OCI-LY1 (cell line): ENCODE results near the gene CLK2.
"Not testable (repeated sequence)": the region's sequence is repeated elsewhere in the genome, so short reads cannot be mapped to it uniquely, and the experiment has no call there.

Experiments used
- H2AFZ ChIP-seq: fragments of 200-600 bp; sonication (generic), shearing (Covaris generic); 2 replicates; pipeline ENCODE4 v1.6.0; 2014; ENCODE audit warnings: antibody characterized with exemption, mild to moderate bottlenecking, low read length
- H3F3A ChIP-seq: fragments of 200-600 bp; sonication (generic), shearing (Covaris generic); 2 replicates; pipeline ENCODE4 v1.6.0; 2014; ENCODE audit warnings: mild to moderate bottlenecking, antibody characterized with exemption, low read length, moderate library complexity; ENCODE audit not compliant: insufficient read depth
- H3K27ac ChIP-seq: fragments of 200-600 bp; sonication (generic); 2 replicates; pipeline ENCODE4 v1.5.1; 2014; ENCODE audit warnings: low read length, mixed run types, mild to moderate bottlenecking, low read depth; ENCODE audit not compliant: poor library complexity, severe bottlenecking
- H3K27me3 ChIP-seq: fragments of 200-600 bp; sonication (generic); 2 replicates; pipeline ENCODE4 v1.6.0; 2014; ENCODE audit warnings: antibody characterized with exemption, mild to moderate bottlenecking, low read length, moderate library complexity; ENCODE audit not compliant: insufficient read depth
- H3K36me3 ChIP-seq: fragments of 200-600 bp; sonication (generic); 2 replicates; pipeline ENCODE4 v1.6.1; 2014; ENCODE audit warnings: mild to moderate bottlenecking, antibody characterized with exemption, low read length, moderate library complexity, mixed read lengths; ENCODE audit not compliant: insufficient read depth
- H3K4me1 ChIP-seq: fragments of 200-600 bp; sonication (generic); 2 replicates; pipeline ENCODE4 v1.5.1; 2014; ENCODE audit warnings: mild to moderate bottlenecking, low read length, moderate library complexity; ENCODE audit not compliant: insufficient read depth, severe bottlenecking
- H3K4me2 ChIP-seq: fragments of 200-600 bp; sonication (generic), shearing (Covaris generic); 2 replicates; pipeline ENCODE4 v1.6.1; 2014; ENCODE audit warnings: low read length
- H3K4me3 ChIP-seq: fragments of 200-600 bp; sonication (generic); 2 replicates; pipeline ENCODE4 v1.5.1; 2014; ENCODE audit warnings: low read length, low read depth, mild to moderate bottlenecking, mixed read lengths; ENCODE audit not compliant: poor library complexity, severe bottlenecking
- H3K79me2 ChIP-seq: fragments of 200-600 bp; shearing (Covaris generic); 2 replicates; pipeline ENCODE4 v1.6.1; 2016; ENCODE audit warnings: mixed run types, low read length, mixed read lengths; ENCODE audit not compliant: insufficient read depth
- H3K9ac ChIP-seq: fragments of 200-600 bp; sonication (generic), shearing (Covaris generic); 2 replicates; pipeline ENCODE4 v1.6.1; 2014; ENCODE audit warnings: mild to moderate bottlenecking, low read length, mixed read lengths
- H3K9me2 ChIP-seq: fragments of 200-600 bp; sonication (generic), shearing (Covaris generic); 2 replicates; pipeline ENCODE4 v1.6.1; 2014; ENCODE audit warnings: low read depth, mild to moderate bottlenecking, low read length, mixed read lengths
- H3K9me3 ChIP-seq: fragments of 200-600 bp; shearing (Covaris generic); 2 replicates; pipeline ENCODE4 v1.6.1; 2014; ENCODE audit warnings: low read length, mixed read lengths
- H4K20me1 ChIP-seq: fragments of 200-600 bp; sonication (generic), shearing (Covaris generic); 2 replicates; pipeline ENCODE4 v1.6.0; 2016; ENCODE audit warnings: mild to moderate bottlenecking, low read length; ENCODE audit not compliant: insufficient read depth
- CTCF ChIP-seq: fragments of 200-600 bp; sonication (generic), shearing (Covaris generic); IDR thresholded peaks from 2 replicates; pipeline ENCODE4 v1.5.1; 2017; ENCODE audit warnings: mild to moderate bottlenecking, antibody characterized with exemption, low read length, moderate library complexity, mixed read lengths
- EZH2 ChIP-seq: fragments of 200-600 bp; sonication (generic), shearing (Covaris generic); IDR thresholded peaks from 2 replicates; pipeline ENCODE4 v1.8.0; 2017; ENCODE audit warnings: borderline replicate concordance, mixed run types, mild to moderate bottlenecking, antibody characterized with exemption, low read length, moderate library complexity, mixed read lengths

The CLK2 gene

GRCh38 chr1:155250246-155250632, 23.1 kb downstream of the CLK2 start:
- no peaks in the 10 kb centered on the region for H3K27me3 ChIP-seq
- peak overlapping the region; percentile 84 for H3K4me2 ChIP-seq
- peaks cover 47% of the 10 kb centered on the region for H3K4me1 ChIP-seq
- H3K79me2 ChIP-seq: no peaks in the 10 kb centered on the region
- H3K9me3 ChIP-seq: no peaks in the 10 kb centered on the region
- H3K9ac ChIP-seq: peak overlapping the region; percentile 70
- peaks cover 6% of the 10 kb centered on the region; the same call in 1 of the 2 replicates for H3F3A ChIP-seq
- H3K4me3 ChIP-seq: peak overlapping the region; percentile 65
- peak overlapping the region; percentile 55 for H3K27ac ChIP-seq
- no peak overlapping the region for H2AFZ ChIP-seq
- TF ChIP-seq EZH2: no peak
- TF ChIP-seq CTCF: no peak
- H3K36me3 ChIP-seq: no peaks in the 10 kb centered on the region
- H3K9me2 ChIP-seq: no peaks in the 10 kb centered on the region
- H4K20me1 ChIP-seq: no peaks in the 10 kb centered on the region

GRCh38 chr1:155247667-155248553, 25.4 kb downstream of the CLK2 start:
- H3K4me3 ChIP-seq: no peak overlapping the region
- H3K9me2 ChIP-seq: no peaks in the 10 kb centered on the region
- H3K36me3 ChIP-seq: no peaks in the 10 kb centered on the region
- H3K27me3 ChIP-seq: no peaks in the 10 kb centered on the region
- H3K27ac ChIP-seq: peak overlapping the region; percentile 20
- no peaks in the 10 kb centered on the region for H3K79me2 ChIP-seq
- no peak overlapping the region for H2AFZ ChIP-seq
- no peaks in the 10 kb centered on the region for H3K9me3 ChIP-seq
- no peak overlapping the region for H3K9ac ChIP-seq
- H3K4me2 ChIP-seq: no peak overlapping the region
- H4K20me1 ChIP-seq: no peaks in the 10 kb centered on the region
- H3K4me1 ChIP-seq: peaks cover 41% of the 10 kb centered on the region
- TF ChIP-seq CTCF (no peak), EZH2 (no peak)
- peaks cover 6% of the 10 kb centered on the region; the same call in 1 of the 2 replicates for H3F3A ChIP-seq

GRCh38 chr1:155246796-155247195, 26.5 kb downstream of the CLK2 start:
- not testable (repeated sequence) for H3K9me3 ChIP-seq, H4K20me1 ChIP-seq, H3K4me2 ChIP-seq, H3K79me2 ChIP-seq, H2AFZ ChIP-seq, H3K36me3 ChIP-seq, H3K9ac ChIP-seq, H3K4me3 ChIP-seq, H3K27me3 ChIP-seq, H3F3A ChIP-seq, H3K9me2 ChIP-seq
- peaks cover 52% of the 10 kb centered on the region for H3K4me1 ChIP-seq
- peak overlapping the region; percentile 20 for H3K27ac ChIP-seq

GRCh38 chr1:155245163-155245524, 28.2 kb downstream of the CLK2 start:
- Histone ChIP-seq H3K4me3 (peak overlapping the region; percentile 75), H3K9me2 (no peaks in the 10 kb centered on the region), H3K9ac (peak overlapping the region; percentile 76), H3K36me3 (no peaks in the 10 kb centered on the region), H3K4me2 (peak overlapping the region; percentile 79), H2AFZ (no peak overlapping the region), H3F3A (peaks cover 6% of the 10 kb centered on the region; the same call in 1 of the 2 replicates), H3K4me1 (peaks cover 61% of the 10 kb centered on the region), H3K9me3 (no peaks in the 10 kb centered on the region), H3K27me3 (no peaks in the 10 kb centered on the region), H4K20me1 (no peaks in the 10 kb centered on the region), H3K79me2 (no peaks in the 10 kb centered on the region), H3K27ac (peak overlapping the region; percentile 80)
- TF ChIP-seq CTCF (no peak), EZH2 (no peak)
